Measurements from ENCODE around the gene MAD2L2. TPM values are rescaled to one million over a fixed set of nuclear protein-coding genes. Genes with fewer than 3 reads are reported as not detected.

The MAD2L2 gene
- total RNA-seq, 1 donor, result 30.7 TPM

- H3K4me3 ChIP-seq (ENCODE audit: low read depth, low read length), result no peak overlapping the region
- no peak for DNase-seq (ENCODE audit: low read depth)
- no peak for TF ChIP-seq CTCF (IDR thresholded peaks at IDR 0.05; ENCODE audit: insufficient read depth, low read depth, low read length)
Measured at GRCh38 chr1:11701551-11701961, 20.6 kb upstream of the MAD2L2 start.

GRCh38 chr1:11700601-11701467, 19.9 kb upstream of the MAD2L2 start:
- no peak for DNase-seq (ENCODE audit: low read depth)
- H3K4me3 ChIP-seq (ENCODE audit: low read depth, low read length), result no peak overlapping the region
- no peak for TF ChIP-seq CTCF (IDR thresholded peaks at IDR 0.05; ENCODE audit: insufficient read depth, low read depth, low read length)

GRCh38 chr1:11697893-11698210, 16.9 kb upstream of the MAD2L2 start:
- no peak for TF ChIP-seq CTCF (IDR thresholded peaks at IDR 0.05; ENCODE audit: insufficient read depth, low read depth, low read length)
- no peak for DNase-seq (ENCODE audit: low read depth)
- H3K4me3 ChIP-seq (ENCODE audit: low read depth, low read length), result no peak overlapping the region

- TF ChIP-seq CTCF (IDR thresholded peaks at IDR 0.05; ENCODE audit: insufficient read depth, low read depth, low read length), result no peak
- no peak overlapping the region for H3K4me3 ChIP-seq (ENCODE audit: low read depth, low read length)
- DNase-seq (ENCODE audit: low read depth), result no peak
Measured at GRCh38 chr1:11697188-11697892, 16.4 kb upstream of the MAD2L2 start.

- no peak overlapping the region for H3K4me3 ChIP-seq (ENCODE audit: low read depth, low read length)
- no peak for TF ChIP-seq CTCF (IDR thresholded peaks at IDR 0.05; ENCODE audit: insufficient read depth, low read depth, low read length)
- no peak for DNase-seq (ENCODE audit: low read depth)
Measured at GRCh38 chr1:11695861-11696260, 14.9 kb upstream of the MAD2L2 start.

GRCh38 chr1:11693917-11694316, 13.0 kb upstream of the MAD2L2 start:
- DNase-seq (ENCODE audit: low read depth), result no peak
- H3K4me3 ChIP-seq (ENCODE audit: low read depth, low read length), result no peak overlapping the region
- TF ChIP-seq CTCF (IDR thresholded peaks at IDR 0.05; ENCODE audit: insufficient read depth, low read depth, low read length), result no peak

All from fibroblast of villous mesenchyme (primary cell).